PFSK-1 (cell line): ENCODE results near the gene GNG7.

Experiments used
- FOXP2 ChIP-seq: optimal IDR thresholded peaks from 2 replicates; pipeline ENCODE3; 2011; ENCODE audit warnings: borderline replicate concordance, control low read depth, inconsistent platforms; ENCODE audit not compliant: insufficient read depth; ENCODE audit errors: extremely low read length, extremely low read depth
- POLR2AphosphoS5 ChIP-seq: IDR thresholded peaks from 2 replicates; pipeline ENCODE4 v1.6.1; 2012; ENCODE audit warnings: low read depth, mild to moderate bottlenecking, control low read depth, low read length, moderate library complexity
- REST ChIP-seq, 2 experiments: IDR thresholded peaks; 2 replicates each; pipeline versions ENCODE4 v1.6.1 to v1.8.0; 2011 to 2012; ENCODE audit warnings: low read depth in 2 of 2, low read length in 2 of 2, control low read depth in 1 of 2, inconsistent platforms in 1 of 2, mild to moderate bottlenecking in 1 of 2, moderate library complexity in 1 of 2; ENCODE audit not compliant: insufficient read depth in 1 of 2
- SIN3A ChIP-seq: IDR thresholded peaks from 2 replicates; pipeline ENCODE4 v1.6.1; 2012; ENCODE audit warnings: mild to moderate bottlenecking, low read length, moderate library complexity, borderline replicate concordance; ENCODE audit not compliant: insufficient read depth
- TAF1 ChIP-seq: IDR thresholded peaks from 2 replicates; pipeline ENCODE4 v1.6.1; 2012; ENCODE audit warnings: low read length, control low read depth, borderline replicate concordance; ENCODE audit not compliant: insufficient read depth

- no peak for TF ChIP-seq POLR2AphosphoS5
- no peak for TF ChIP-seq REST (IDR thresholded peaks at IDR 0.05; ENCODE audit: insufficient read depth in 1 of 2, low read depth in 2 of 2, low read length in 2 of 2)
- TF ChIP-seq TAF1: no peak
- TF ChIP-seq SIN3A: no peak
- TF ChIP-seq FOXP2: no peak
These were observed 134.9 kb downstream of the GNG7 start for GRCh38 chr19:2567580-2567979.
